Motor neuron (in vitro differentiated cells): ENCODE results near the gene AHDC1. TPM values are rescaled to one million over a fixed set of nuclear protein-coding genes. Genes with fewer than 3 reads are reported as not detected.

Experiments
- ATAC-seq, 8 experiments: fragments of 200-7000 bp; cut with Tn5 transposase; replicated peaks in 6 of 8; 2 replicates each; pipeline ENCODE4 v1.8.0; 2021; ENCODE audit warnings: mild to moderate bottlenecking in 8 of 8, moderate library complexity in 8 of 8
- H3K27ac ChIP-seq, 2 donors: fragments of 250-450 bp; sonication (Bioruptor Pico); 2 replicates each; pipeline ENCODE4 v1.9.0; 2021; ENCODE audit warnings: antibody characterized with exemption in 2 of 2, mild to moderate bottlenecking in 2 of 2, moderate library complexity in 1 of 2
- H3K4me1 ChIP-seq, 2 donors: fragments of 250-450 bp; sonication (Bioruptor Pico); replicated peaks in 1 of 2; 2 replicates each; pipeline ENCODE4 v1.6.1; 2021; ENCODE audit warnings: antibody characterized with exemption in 2 of 2, mild to moderate bottlenecking in 2 of 2, moderate library complexity in 1 of 2
- H3K4me3 ChIP-seq, 5 donors: fragments of 250-450 bp; sonication (Bioruptor Pico); 2 replicates each; pipeline ENCODE4 v1.9.0; 2021; ENCODE audit warnings: antibody characterized with exemption in 5 of 5, mild to moderate bottlenecking in 5 of 5, moderate library complexity in 4 of 5
- WGBS, 10 experiments: fragments of 450-650 bp; shearing (Covaris generic); methylation state at CpG; one replicate each; pipeline ENCODE4 v1.0.0; 2022; 5-methylcytosine and 5-hydroxymethylcytosine counted together
- in situ Hi-C, 9 experiments: fragments of 400-800 bp; cut with MboI; loops; one replicate each; pipeline ENCODE4 v1.15.0; 2021; ENCODE audit warnings: low sequenced_read_pairs in 9 of 9, low pct_unique_long_range_greater_than_20kb in 2 of 9; ENCODE audit not compliant: unreplicated experiment in 9 of 9
- total RNA-seq, 8 experiments: library from RNA; unstranded; fragments of 300-600 nt; gene quantifications; 2 replicates each; pipeline versions ENCODE4 v1.2.3 to v1.2.4, GENCODE V29; 2022

AHDC1 gene
- total RNA-seq, 8 experiments from 2014 or later: 8.6 to 30.2 (median 14.4) TPM

GRCh38 chr1:27520651-27521050 lies 83.3 kb downstream of the AHDC1 start:
- Histone ChIP-seq H3K4me3 (no peak overlapping the region), H3K4me1 (peaks cover 77 to 78% of the 10 kb centered on the region in 2 donors), H3K27ac (peak overlapping the region; percentile 75 to 84)
- ATAC-seq: peak in 1 of 8 experiments; percentile 9
- WGBS, 10 experiments: 17 to 86% (median 45%) methylated on average over 1 to 4 of the region's 4 CpGs; no CpG with 5 or more reads in 6 of the 10 experiments
- in situ Hi-C loops: no loop called here

- Histone ChIP-seq H3K4me1 (peaks cover 67 to 68% of the 10 kb centered on the region in 2 donors), H3K27ac (peak overlapping the region; percentile 75 to 84)
- WGBS, 10 experiments: 24 to 100% (median 83%) methylated on average over 1 to 16 of the region's 24 CpGs; no CpG with 5 or more reads in 3 of the 10 experiments
Measured at GRCh38 chr1:27519331-27520258, 84.3 kb downstream of the AHDC1 start.

GRCh38 chr1:27518808-27519207 lies 85.1 kb downstream of the AHDC1 start:
- H3K4me3 ChIP-seq: no peak overlapping the region

More at GRCh38 chr1:27519331-27520258, 84.3 kb downstream of the AHDC1 start:
- peak in 5 of 8 experiments; percentile 81 to 90 (median 85) for ATAC-seq
- no peak overlapping the region for H3K4me3 ChIP-seq
- in situ Hi-C loops: no loop called here

GRCh38 chr1:27517907-27518718 lies 85.8 kb downstream of the AHDC1 start:
- in situ Hi-C loops: no loop called here
- H3K4me3 ChIP-seq: no peak overlapping the region
- WGBS, 10 experiments: 47 to 90% (median 83%) methylated on average over 6 to 17 of the region's 21 CpGs; no CpG with 5 or more reads in 4 of the 10 experiments
- H3K4me1 ChIP-seq: peaks cover 53 to 59% of the 10 kb centered on the region in 2 donors
- H3K27ac ChIP-seq: peak overlapping the region in 1 of 2 donors; percentile 21
- ATAC-seq: no peak

More at GRCh38 chr1:27518808-27519207, 85.1 kb downstream of the AHDC1 start:
- ATAC-seq: no peak
- 56 to 95% (median 82%) methylated on average over 1 to 7 of the region's 7 CpGs; no CpG with 5 or more reads in 2 of the 10 experiments for WGBS, 10 experiments
- peak overlapping the region; percentile 75 to 84 for H3K27ac ChIP-seq
- in situ Hi-C loops: no loop called here
- peaks cover 60% of the 10 kb centered on the region in 2 donors for H3K4me1 ChIP-seq

- in situ Hi-C loops: no loop called here
- Histone ChIP-seq H3K4me1 (peaks cover 45 to 51% of the 10 kb centered on the region in 2 donors), H3K4me3 (no peak overlapping the region), H3K27ac (no peak overlapping the region)
- ATAC-seq: no peak
- 50 to 100% (median 81%) methylated on average over 1 to 2 of the region's 2 CpGs; no CpG with 5 or more reads in 3 of the 10 experiments for WGBS, 10 experiments
Measured at GRCh38 chr1:27517301-27517700, 86.6 kb downstream of the AHDC1 start.

GRCh38 chr1:27515626-27516025 lies 88.3 kb downstream of the AHDC1 start:
- Histone ChIP-seq H3K4me1 (peaks cover 29 to 36% of the 10 kb centered on the region in 2 donors), H3K27ac (no peak overlapping the region), H3K4me3 (no peak overlapping the region)
- WGBS, 10 experiments: 0 to 100% (median 73%) methylated on average over 1 to 3 of the region's 3 CpGs; no CpG with 5 or more reads in 4 of the 10 experiments
- in situ Hi-C loops: no loop called here
- ATAC-seq: no peak

- in situ Hi-C loops: no loop called here
- ATAC-seq: no peak
- 80 to 100% (median 92%) methylated on average over 1 to 3 of the region's 7 CpGs; no CpG with 5 or more reads in 5 of the 10 experiments for WGBS, 10 experiments
- Histone ChIP-seq H3K27ac (no peak overlapping the region), H3K4me3 (no peak overlapping the region), H3K4me1 (peaks cover 13 to 20% of the 10 kb centered on the region in 2 donors)
Measured at GRCh38 chr1:27513958-27514357, 90.0 kb downstream of the AHDC1 start.

- ATAC-seq: peak in 1 of 8 experiments; percentile 33
- no peak overlapping the region for H3K4me3 ChIP-seq
- peaks cover 8 to 16% of the 10 kb centered on the region in 2 donors for H3K4me1 ChIP-seq
- in situ Hi-C loops: no loop called here
- no peak overlapping the region for H3K27ac ChIP-seq
- 0 to 25% (median 15%) methylated on average over 1 of the region's 5 CpGs; no CpG with 5 or more reads in 6 of the 10 experiments for WGBS, 10 experiments
Measured at GRCh38 chr1:27513528-27513927, 90.4 kb downstream of the AHDC1 start.

GRCh38 chr1:27509127-27510080 lies 94.5 kb downstream of the AHDC1 start:
- WGBS, 10 experiments: 10 to 100% (median 80%) methylated on average over 1 to 7 of the region's 9 CpGs
- H3K27ac ChIP-seq: no peak overlapping the region
- in situ Hi-C loops: no loop called here

GRCh38 chr1:27507960-27508665 lies 95.8 kb downstream of the AHDC1 start:
- no peak for ATAC-seq
- in situ Hi-C loops: no loop called here
- Histone ChIP-seq H3K27ac (no peak overlapping the region), H3K4me3 (no peak overlapping the region), H3K4me1 (peaks cover 12 to 22% of the 10 kb centered on the region in 2 donors)
- 57 to 100% (median 86%) methylated on average over 1 to 3 of the region's 6 CpGs; no CpG with 5 or more reads in 2 of the 10 experiments for WGBS, 10 experiments

More at GRCh38 chr1:27509127-27510080, 94.5 kb downstream of the AHDC1 start:
- H3K4me3 ChIP-seq: no peak overlapping the region
- no peak for ATAC-seq
- H3K4me1 ChIP-seq: peaks cover 5 to 18% of the 10 kb centered on the region in 2 donors

GRCh38 chr1:27506703-27507102 lies 97.2 kb downstream of the AHDC1 start:
- no peak overlapping the region for H3K27ac ChIP-seq
- in situ Hi-C loops: no loop called here
- no peak for ATAC-seq
- 71 to 100% (median 85%) methylated on average over 1 to 6 of the region's 6 CpGs; no CpG with 5 or more reads in 3 of the 10 experiments for WGBS, 10 experiments
- no peak overlapping the region for H3K4me3 ChIP-seq
- peaks cover 12 to 22% of the 10 kb centered on the region in 2 donors for H3K4me1 ChIP-seq
